ENCODE measurements around the gene NCK2.

Gene NCK2

GRCh38 chr2:105814291-105814940 lies 69.7 kb downstream of the NCK2 start:
- DNase-seq (ENCODE audit: low spot score) = no peak

GRCh38 chr2:105815401-105815800 lies 70.7 kb downstream of the NCK2 start:
- DNase-seq (ENCODE audit: low spot score) = no peak

- no peak for DNase-seq (ENCODE audit: low spot score)
Measured at GRCh38 chr2:105820151-105820550, 75.4 kb downstream of the NCK2 start.

GRCh38 chr2:105820691-105821090 lies 76.0 kb downstream of the NCK2 start:
- no peak for DNase-seq (ENCODE audit: low spot score)

- no peak for DNase-seq (ENCODE audit: low spot score)
Measured at GRCh38 chr2:105821428-105822125, 76.9 kb downstream of the NCK2 start.

GRCh38 chr2:105822186-105822585 lies 77.5 kb downstream of the NCK2 start:
- no peak for DNase-seq (ENCODE audit: low spot score)

GRCh38 chr2:105824446-105824845 lies 79.7 kb downstream of the NCK2 start:
- DNase-seq (ENCODE audit: low spot score) = no peak

GRCh38 chr2:105827351-105828096 lies 82.8 kb downstream of the NCK2 start:
- no peak for DNase-seq (ENCODE audit: low spot score)

- DNase-seq (ENCODE audit: low spot score) = no peak
Measured at GRCh38 chr2:105828558-105828957, 83.8 kb downstream of the NCK2 start.

- DNase-seq (ENCODE audit: low spot score) = no peak
Measured at GRCh38 chr2:105834931-105835330, 90.2 kb downstream of the NCK2 start.

GRCh38 chr2:105836341-105836740 lies 91.6 kb downstream of the NCK2 start:
- no peak for DNase-seq (ENCODE audit: low spot score)

- no peak for DNase-seq (ENCODE audit: low spot score)
Measured at GRCh38 chr2:105836840-105837692, 92.4 kb downstream of the NCK2 start.

GRCh38 chr2:105839793-105840192 lies 95.1 kb downstream of the NCK2 start:
- DNase-seq (ENCODE audit: low spot score) = no peak

- DNase-seq (ENCODE audit: low spot score) = no peak
Measured at GRCh38 chr2:105840933-105841332, 96.2 kb downstream of the NCK2 start.

- DNase-seq (ENCODE audit: low spot score) = no peak
Measured at GRCh38 chr2:105841551-105841950, 96.8 kb downstream of the NCK2 start.

GRCh38 chr2:105842555-105842954 lies 97.8 kb downstream of the NCK2 start:
- no peak for DNase-seq (ENCODE audit: low spot score)

- DNase-seq (ENCODE audit: low spot score) = no peak
Measured at GRCh38 chr2:105843476-105844374, 99.0 kb downstream of the NCK2 start.

- no peak for DNase-seq (ENCODE audit: low spot score)
Measured at GRCh38 chr2:105845976-105846375, 101.3 kb downstream of the NCK2 start.

- DNase-seq (ENCODE audit: low spot score) = no peak
Measured at GRCh38 chr2:105847056-105847455, 102.3 kb downstream of the NCK2 start.

- DNase-seq (ENCODE audit: low spot score) = no peak
Measured at GRCh38 chr2:105848367-105848766, 103.7 kb downstream of the NCK2 start.
